Ectodermal cell (in vitro differentiated cells): ENCODE data around the gene VPS36.
"Not testable (repeated sequence)": the region's sequence is repeated elsewhere in the genome, so short reads cannot be mapped to it uniquely, and the experiment has no call there.

ENCODE experiments used
- H3K27ac ChIP-seq: 2 replicates; pipeline ENCODE4 v1.7.0; 2013; ENCODE audit warnings: mild to moderate bottlenecking, low read depth, low read length; ENCODE audit not compliant: insufficient read depth, poor library complexity, severe bottlenecking
- H3K27me3 ChIP-seq: 2 replicates; pipeline ENCODE4 v1.7.0; 2013; ENCODE audit warnings: mild to moderate bottlenecking, low read length; ENCODE audit not compliant: insufficient read depth, control insufficient read depth, poor library complexity, severe bottlenecking
- H3K36me3 ChIP-seq: one replicate; pipeline ENCODE4 v1.7.0; 2013; ENCODE audit warnings: low read length; ENCODE audit not compliant: control insufficient read depth, insufficient read depth
- H3K4me1 ChIP-seq: one replicate; pipeline ENCODE4 v1.7.0; 2013; ENCODE audit warnings: low read length; ENCODE audit not compliant: control insufficient read depth, insufficient read depth
- H3K4me3 ChIP-seq: 2 replicates; pipeline ENCODE4 v1.7.0; 2013; ENCODE audit warnings: low read depth, low read length, control low read depth; ENCODE audit not compliant: insufficient read depth
- H3K9me3 ChIP-seq: 2 replicates; pipeline ENCODE4 v1.7.0; 2013; ENCODE audit warnings: mild to moderate bottlenecking, low read length, moderate library complexity; ENCODE audit not compliant: control insufficient read depth
- WGBS, 2 experiments: methylation state at CpG; one replicate each; pipeline ENCODE4 v1.1.7; 2013; ENCODE audit warnings: missing lambda C conversion rate in 2 of 2; 5-methylcytosine and 5-hydroxymethylcytosine counted together

The VPS36 gene

DNA sequence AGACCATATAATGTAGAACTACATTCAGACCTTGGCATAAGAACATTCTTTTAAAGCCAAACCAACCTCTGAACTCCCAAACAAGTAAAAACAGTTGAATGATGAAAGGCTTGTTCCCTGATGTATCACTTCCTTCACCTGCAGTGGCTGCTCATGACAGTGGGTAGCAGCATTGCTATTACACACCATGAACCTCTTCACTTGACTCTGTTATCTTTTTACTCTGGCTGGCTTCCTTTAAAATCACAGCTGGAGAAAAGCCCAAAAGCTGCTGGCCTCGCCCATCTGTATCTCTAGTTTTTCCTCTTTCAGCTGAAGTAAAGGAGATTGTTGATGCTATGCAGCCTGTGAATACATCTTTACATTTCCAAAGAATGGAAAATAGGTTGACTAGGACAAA, 67.1 kb downstream of the VPS36 start:
- no peak overlapping the region for H3K4me3 ChIP-seq
- H3K4me1 ChIP-seq = no peaks in the 10 kb centered on the region
- H3K27me3 ChIP-seq = no peaks in the 10 kb centered on the region
- no peaks in the 10 kb centered on the region for H3K9me3 ChIP-seq
- H3K36me3 ChIP-seq = no peaks in the 10 kb centered on the region
- no peak overlapping the region for H3K27ac ChIP-seq
- 89 to 100% methylated on average over 1 of the region's 1 CpG for WGBS, 2 experiments

- Histone ChIP-seq H3K4me1 (no peaks in the 10 kb centered on the region), H3K27me3 (no peaks in the 10 kb centered on the region), H3K27ac (no peak overlapping the region), H3K36me3 (no peaks in the 10 kb centered on the region), H3K4me3 (no peak overlapping the region), H3K9me3 (no peaks in the 10 kb centered on the region)
- 96% methylated on average over 22 of the region's 22 CpGs for WGBS, 2 experiments
Observed at GRCh38 chr13:52378312-52378711, 72.1 kb downstream of the VPS36 start.

- H3K27ac ChIP-seq = no peak overlapping the region
- H3K36me3 ChIP-seq = no peaks in the 10 kb centered on the region
- H3K9me3 ChIP-seq = no peaks in the 10 kb centered on the region
- no peaks in the 10 kb centered on the region for H3K4me1 ChIP-seq
- no peaks in the 10 kb centered on the region for H3K27me3 ChIP-seq
- 96% methylated on average over 21 of the region's 21 CpGs for WGBS, 2 experiments
- H3K4me3 ChIP-seq = no peak overlapping the region
Observed at GRCh38 chr13:52377898-52378297, 72.5 kb downstream of the VPS36 start.

DNA sequence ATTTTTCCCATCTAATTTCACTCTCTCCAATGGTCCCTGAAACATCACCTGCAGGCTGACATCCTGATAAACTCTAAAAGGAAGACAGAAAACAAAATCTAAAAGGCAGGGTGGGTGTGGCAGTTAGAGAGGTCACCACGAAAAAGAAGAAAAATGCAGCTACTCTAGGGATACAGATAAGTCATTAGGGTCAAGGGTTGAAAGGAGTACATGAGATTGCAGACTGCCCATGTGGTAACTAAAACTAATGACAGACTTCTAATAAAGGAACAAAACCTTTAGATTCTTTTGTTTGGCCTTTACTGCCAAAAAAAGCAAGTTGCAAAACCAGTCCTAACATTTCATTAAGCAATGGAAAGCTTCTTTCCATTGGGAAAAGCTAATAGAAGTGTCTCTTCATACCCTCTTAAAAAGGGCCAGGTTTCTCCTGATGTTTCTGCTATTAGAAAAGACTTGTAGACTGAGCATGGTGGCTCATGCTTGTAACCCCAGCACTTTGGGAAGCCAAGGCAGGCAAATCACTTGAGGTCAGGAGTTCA, 75.5 kb downstream of the VPS36 start:
- Histone ChIP-seq H3K36me3 (no peaks in the 10 kb centered on the region), H3K27me3 (no peaks in the 10 kb centered on the region), H3K4me1 (no peaks in the 10 kb centered on the region), H3K9me3 (no peaks in the 10 kb centered on the region), H3K4me3 (no peak overlapping the region), H3K27ac (no peak overlapping the region)
- 67 to 76% methylated on average over 1 of the region's 1 CpG for WGBS, 2 experiments

- Histone ChIP-seq H3K27me3 (no peaks in the 10 kb centered on the region), H3K9me3 (no peaks in the 10 kb centered on the region), H3K36me3 (no peaks in the 10 kb centered on the region), H3K4me3 (no peak overlapping the region), H3K4me1 (no peaks in the 10 kb centered on the region), H3K27ac (no peak overlapping the region)
- 94% methylated on average over 3 of the region's 4 CpGs; no CpG with 5 or more reads in 1 of the 2 experiments for WGBS, 2 experiments
Observed at GRCh38 chr13:52374389-52374788, 76.0 kb downstream of the VPS36 start.

DNA sequence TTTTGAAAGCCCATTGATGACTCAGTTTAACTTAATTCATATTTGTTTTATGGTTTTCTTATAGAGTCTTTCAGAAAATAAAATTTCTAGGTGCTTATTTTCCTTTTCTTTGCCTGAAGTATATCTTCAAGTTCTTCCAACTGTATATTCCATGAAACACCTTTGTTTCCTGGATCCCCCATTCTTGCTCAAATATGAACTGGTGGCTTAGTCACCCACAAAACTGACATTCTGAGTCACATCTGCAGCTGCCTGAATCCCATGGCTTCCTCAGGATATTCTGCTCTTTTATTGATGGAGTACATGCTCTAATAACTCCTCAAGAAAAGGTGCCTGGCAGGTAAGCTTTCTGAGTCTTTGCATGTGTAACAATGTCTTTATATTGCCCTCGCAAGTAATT, 77.2 kb downstream of the VPS36 start:
- not testable (repeated sequence) for H3K27ac ChIP-seq, H3K36me3 ChIP-seq, H3K27me3 ChIP-seq, H3K4me3 ChIP-seq, H3K9me3 ChIP-seq, H3K4me1 ChIP-seq
- WGBS, 2 experiments = 86% methylated on average over 1 of the region's 1 CpG; no CpG with 5 or more reads in 1 of the 2 experiments

GRCh38 chr13:52371736-52372247, 78.6 kb downstream of the VPS36 start:
- Histone ChIP-seq H3K9me3 (no peaks in the 10 kb centered on the region), H3K27ac (no peak overlapping the region), H3K27me3 (no peaks in the 10 kb centered on the region), H3K36me3 (no peaks in the 10 kb centered on the region), H3K4me3 (no peak overlapping the region), H3K4me1 (no peaks in the 10 kb centered on the region)
- WGBS, 2 experiments = 43 to 48% methylated on average over 2 of the region's 3 CpGs

DNA sequence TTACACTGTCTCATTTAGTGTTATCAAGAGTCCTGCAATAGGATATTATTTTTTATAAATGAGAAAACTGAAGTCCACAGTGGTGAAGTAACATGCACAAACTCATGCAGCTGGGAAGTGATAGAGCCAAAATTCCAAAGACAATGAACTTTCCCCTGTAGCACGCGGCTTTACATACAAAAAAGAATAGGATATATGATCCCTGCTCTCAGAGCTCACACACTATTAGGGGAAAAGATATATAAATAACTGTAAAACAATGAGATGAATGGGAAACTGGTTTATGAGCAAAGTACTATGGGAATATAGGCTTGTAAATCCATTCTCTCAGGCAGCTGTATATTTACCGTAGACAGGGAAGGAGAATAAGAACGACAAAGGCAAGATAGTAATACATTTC, 84.1 kb downstream of the VPS36 start:
- H3K27me3 ChIP-seq = no peaks in the 10 kb centered on the region
- H3K27ac ChIP-seq = no peak overlapping the region
- no peak overlapping the region for H3K4me3 ChIP-seq
- no peaks in the 10 kb centered on the region for H3K4me1 ChIP-seq
- no peaks in the 10 kb centered on the region for H3K36me3 ChIP-seq
- WGBS, 2 experiments = 95 to 100% methylated on average over 1 to 4 of the region's 4 CpGs
- H3K9me3 ChIP-seq = no peaks in the 10 kb centered on the region
